ENCODE results near the gene TST. TPM values are rescaled to one million over a fixed set of nuclear protein-coding genes. Genes with fewer than 3 reads are reported as not detected.
A peak's percentile ranks its signal among the peaks of the same experiment; 100 is the strongest.

The TST gene
- total and polyA plus RNA-seq, 9 of the 15 experiments (the other 6 are each of a cell fraction or from before 2014, with no cell fraction given), result 1.4 to 26.9 (median 12.4) TPM

DNA sequence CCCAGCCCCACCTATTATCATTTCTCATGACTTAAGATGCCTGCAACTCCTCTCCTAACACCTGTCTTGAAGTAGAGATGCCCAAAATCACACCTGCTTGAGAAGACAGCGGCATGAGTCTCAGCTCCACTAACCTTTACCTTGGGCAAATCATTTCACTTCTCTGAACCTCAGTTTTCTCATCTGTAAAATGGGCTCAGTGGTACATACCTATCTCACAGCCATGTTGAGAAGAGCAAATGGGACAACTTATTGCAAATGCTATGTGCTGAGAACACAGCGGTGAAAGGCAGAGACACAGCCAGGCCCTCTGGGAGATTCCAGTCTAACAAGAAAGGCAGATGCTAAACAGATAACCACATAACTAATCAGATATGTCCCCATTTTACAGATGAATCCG lies 7.8 kb downstream of the TST start (continued):
- TF ChIP-seq RCOR1 (IDR thresholded peaks at IDR 0.05; ENCODE audit: borderline replicate concordance in 1 of 2, low read depth in 2 of 2, low read length in 2 of 2) (peak in 1 of 2 experiments; percentile 58; a peak in 1 of 4 replicates), SIN3A (IDR thresholded peaks at IDR 0.05; ENCODE audit: borderline replicate concordance in 2 of 2, control insufficient read depth in 1 of 2, low read depth in 2 of 2, low read length in 2 of 2) (no peak), ADNP (tag; IDR thresholded peaks at IDR 0.05) (peak; percentile 87), KHSRP (IDR thresholded peaks at IDR 0.05) (no peak), ZNF143 (CRISPR knock-in tag; IDR thresholded peaks at IDR 0.05) (no peak), ZNF121 (CRISPR knock-in tag; conservative IDR thresholded peaks at IDR 0.05) (no peak), LCOR (CRISPR knock-in tag; IDR thresholded peaks at IDR 0.05) (no peak), HDAC6 (IDR thresholded peaks at IDR 0.05; ENCODE audit: low read depth, low read length) (no peak)
- TF ChIP-seq, protein P1, sequence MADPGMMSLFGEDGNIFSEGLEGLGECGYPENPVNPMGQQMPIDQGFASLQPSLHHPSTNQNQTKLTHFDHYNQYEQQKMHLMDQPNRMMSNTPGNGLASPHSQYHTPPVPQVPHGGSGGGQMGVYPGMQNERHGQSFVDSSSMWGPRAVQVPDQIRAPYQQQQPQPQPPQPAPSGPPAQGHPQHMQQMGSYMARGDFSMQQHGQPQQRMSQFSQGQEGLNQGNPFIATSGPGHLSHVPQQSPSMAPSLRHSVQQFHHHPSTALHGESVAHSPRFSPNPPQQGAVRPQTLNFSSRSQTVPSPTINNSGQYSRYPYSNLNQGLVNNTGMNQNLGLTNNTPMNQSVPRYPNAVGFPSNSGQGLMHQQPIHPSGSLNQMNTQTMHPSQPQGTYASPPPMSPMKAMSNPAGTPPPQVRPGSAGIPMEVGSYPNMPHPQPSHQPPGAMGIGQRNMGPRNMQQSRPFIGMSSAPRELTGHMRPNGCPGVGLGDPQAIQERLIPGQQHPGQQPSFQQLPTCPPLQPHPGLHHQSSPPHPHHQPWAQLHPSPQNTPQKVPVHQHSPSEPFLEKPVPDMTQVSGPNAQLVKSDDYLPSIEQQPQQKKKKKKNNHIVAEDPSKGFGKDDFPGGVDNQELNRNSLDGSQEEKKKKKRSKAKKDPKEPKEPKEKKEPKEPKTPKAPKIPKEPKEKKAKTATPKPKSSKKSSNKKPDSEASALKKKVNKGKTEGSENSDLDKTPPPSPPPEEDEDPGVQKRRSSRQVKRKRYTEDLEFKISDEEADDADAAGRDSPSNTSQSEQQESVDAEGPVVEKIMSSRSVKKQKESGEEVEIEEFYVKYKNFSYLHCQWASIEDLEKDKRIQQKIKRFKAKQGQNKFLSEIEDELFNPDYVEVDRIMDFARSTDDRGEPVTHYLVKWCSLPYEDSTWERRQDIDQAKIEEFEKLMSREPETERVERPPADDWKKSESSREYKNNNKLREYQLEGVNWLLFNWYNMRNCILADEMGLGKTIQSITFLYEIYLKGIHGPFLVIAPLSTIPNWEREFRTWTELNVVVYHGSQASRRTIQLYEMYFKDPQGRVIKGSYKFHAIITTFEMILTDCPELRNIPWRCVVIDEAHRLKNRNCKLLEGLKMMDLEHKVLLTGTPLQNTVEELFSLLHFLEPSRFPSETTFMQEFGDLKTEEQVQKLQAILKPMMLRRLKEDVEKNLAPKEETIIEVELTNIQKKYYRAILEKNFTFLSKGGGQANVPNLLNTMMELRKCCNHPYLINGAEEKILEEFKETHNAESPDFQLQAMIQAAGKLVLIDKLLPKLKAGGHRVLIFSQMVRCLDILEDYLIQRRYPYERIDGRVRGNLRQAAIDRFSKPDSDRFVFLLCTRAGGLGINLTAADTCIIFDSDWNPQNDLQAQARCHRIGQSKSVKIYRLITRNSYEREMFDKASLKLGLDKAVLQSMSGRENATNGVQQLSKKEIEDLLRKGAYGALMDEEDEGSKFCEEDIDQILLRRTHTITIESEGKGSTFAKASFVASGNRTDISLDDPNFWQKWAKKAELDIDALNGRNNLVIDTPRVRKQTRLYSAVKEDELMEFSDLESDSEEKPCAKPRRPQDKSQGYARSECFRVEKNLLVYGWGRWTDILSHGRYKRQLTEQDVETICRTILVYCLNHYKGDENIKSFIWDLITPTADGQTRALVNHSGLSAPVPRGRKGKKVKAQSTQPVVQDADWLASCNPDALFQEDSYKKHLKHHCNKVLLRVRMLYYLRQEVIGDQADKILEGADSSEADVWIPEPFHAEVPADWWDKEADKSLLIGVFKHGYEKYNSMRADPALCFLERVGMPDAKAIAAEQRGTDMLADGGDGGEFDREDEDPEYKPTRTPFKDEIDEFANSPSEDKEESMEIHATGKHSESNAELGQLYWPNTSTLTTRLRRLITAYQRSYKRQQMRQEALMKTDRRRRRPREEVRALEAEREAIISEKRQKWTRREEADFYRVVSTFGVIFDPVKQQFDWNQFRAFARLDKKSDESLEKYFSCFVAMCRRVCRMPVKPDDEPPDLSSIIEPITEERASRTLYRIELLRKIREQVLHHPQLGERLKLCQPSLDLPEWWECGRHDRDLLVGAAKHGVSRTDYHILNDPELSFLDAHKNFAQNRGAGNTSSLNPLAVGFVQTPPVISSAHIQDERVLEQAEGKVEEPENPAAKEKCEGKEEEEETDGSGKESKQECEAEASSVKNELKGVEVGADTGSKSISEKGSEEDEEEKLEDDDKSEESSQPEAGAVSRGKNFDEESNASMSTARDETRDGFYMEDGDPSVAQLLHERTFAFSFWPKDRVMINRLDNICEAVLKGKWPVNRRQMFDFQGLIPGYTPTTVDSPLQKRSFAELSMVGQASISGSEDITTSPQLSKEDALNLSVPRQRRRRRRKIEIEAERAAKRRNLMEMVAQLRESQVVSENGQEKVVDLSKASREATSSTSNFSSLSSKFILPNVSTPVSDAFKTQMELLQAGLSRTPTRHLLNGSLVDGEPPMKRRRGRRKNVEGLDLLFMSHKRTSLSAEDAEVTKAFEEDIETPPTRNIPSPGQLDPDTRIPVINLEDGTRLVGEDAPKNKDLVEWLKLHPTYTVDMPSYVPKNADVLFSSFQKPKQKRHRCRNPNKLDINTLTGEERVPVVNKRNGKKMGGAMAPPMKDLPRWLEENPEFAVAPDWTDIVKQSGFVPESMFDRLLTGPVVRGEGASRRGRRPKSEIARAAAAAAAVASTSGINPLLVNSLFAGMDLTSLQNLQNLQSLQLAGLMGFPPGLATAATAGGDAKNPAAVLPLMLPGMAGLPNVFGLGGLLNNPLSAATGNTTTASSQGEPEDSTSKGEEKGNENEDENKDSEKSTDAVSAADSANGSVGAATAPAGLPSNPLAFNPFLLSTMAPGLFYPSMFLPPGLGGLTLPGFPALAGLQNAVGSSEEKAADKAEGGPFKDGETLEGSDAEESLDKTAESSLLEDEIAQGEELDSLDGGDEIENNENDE (IDR thresholded peaks at IDR 0.05; ENCODE audit: low read depth, low read length), result no peak

Data from K562 (cell line).